Measurements from ENCODE around the gene C16orf54.
"Not testable (repeated sequence)": the region's sequence is repeated elsewhere in the genome, so short reads cannot be mapped to it uniquely, and the experiment has no call there.

Gene C16orf54

DNA sequence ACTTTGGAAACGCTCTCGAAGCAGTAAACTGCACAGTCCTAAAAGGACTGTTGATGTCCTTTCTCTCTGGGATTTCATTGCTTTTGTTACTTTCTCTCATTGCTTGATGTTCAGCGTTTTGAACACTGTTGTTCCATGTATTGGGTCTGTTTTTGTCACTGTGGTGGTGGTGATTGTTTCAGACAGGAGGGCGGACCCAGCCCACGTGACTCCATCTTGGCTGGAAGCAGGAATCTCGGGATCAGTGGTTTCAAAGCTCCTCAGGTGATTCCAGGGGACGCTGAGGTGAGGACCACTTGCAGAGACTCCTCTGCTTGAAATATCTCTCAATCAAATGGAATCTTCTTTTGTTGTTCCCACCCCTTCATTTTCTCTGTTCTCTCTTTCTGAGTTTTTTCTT lies 18.3 kb downstream of the C16orf54 start:
- peaks cover 16 to 80% (median 57%) of the 10 kb centered on the region in 10 experiments for H3K4me1 ChIP-seq
- H3K4me3 ChIP-seq = no peak overlapping the region
- peak overlapping the region in 9 of 11 experiments; percentile 2 to 53 (median 41); a peak in 15 of 22 replicates for H3K4me2 ChIP-seq
- no peaks in the 10 kb centered on the region for H3K36me3 ChIP-seq
- H3K9ac ChIP-seq = no peak overlapping the region
- no peak for TF ChIP-seq Cebpa-rat (IDR thresholded peaks at IDR 0.05)
- H3K27ac ChIP-seq = no peak overlapping the region
- no peaks in the 10 kb centered on the region for H3K27me3 ChIP-seq
- H4K20me1 ChIP-seq = no peaks in the 10 kb centered on the region
- H3K9me3 ChIP-seq (replicated peaks in 1 of 11) = 0 out of 22 replicates have a peak, but pooled peaks cover 0 to 2% (median 0%) of the 10 kb centered on the region in 11 experiments

DNA sequence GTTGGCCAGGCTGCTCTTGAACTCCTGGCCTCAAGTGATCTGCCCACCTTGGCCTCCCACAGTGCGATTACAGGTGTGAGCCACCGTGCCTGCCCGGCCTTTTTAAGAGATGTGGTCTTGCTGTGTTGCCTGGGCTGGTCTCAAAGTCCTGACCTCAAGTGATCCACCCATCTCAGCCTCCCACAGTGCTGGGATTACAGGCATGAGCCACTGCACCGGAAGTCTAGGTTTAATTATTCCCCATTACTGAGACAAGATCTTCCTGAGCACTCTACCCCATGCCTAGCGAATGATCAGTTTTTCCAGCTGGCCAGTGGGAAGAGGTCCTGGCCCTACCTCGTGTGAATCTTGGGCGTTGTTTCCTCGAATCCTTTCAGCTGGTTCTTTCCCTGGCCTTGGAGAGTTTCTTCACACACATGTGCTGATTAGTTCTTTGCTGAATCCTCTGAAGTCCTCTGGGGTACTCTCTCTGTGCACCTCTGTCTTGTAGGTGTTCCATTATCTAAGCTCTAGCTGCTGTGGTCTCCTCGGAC lies 18.9 kb downstream of the C16orf54 start:
- Histone ChIP-seq H3K9me3 (replicated peaks in 1 of 11) (no peaks in the 10 kb centered on the region), H3K4me1 (peaks cover 14 to 80% (median 59%) of the 10 kb centered on the region in 10 experiments), H3K4me2 (peak overlapping the region in 9 of 11 experiments; percentile 2 to 50 (median 37); a peak in 14 of 22 replicates), H3K27ac (no peak overlapping the region), H3K36me3 (no peaks in the 10 kb centered on the region), H3K9ac (no peak overlapping the region), H4K20me1 (no peaks in the 10 kb centered on the region), H3K27me3 (no peaks in the 10 kb centered on the region), H3K4me3 (no peak overlapping the region)
- TF ChIP-seq Cebpa-rat (IDR thresholded peaks at IDR 0.05) = no peak

DNA sequence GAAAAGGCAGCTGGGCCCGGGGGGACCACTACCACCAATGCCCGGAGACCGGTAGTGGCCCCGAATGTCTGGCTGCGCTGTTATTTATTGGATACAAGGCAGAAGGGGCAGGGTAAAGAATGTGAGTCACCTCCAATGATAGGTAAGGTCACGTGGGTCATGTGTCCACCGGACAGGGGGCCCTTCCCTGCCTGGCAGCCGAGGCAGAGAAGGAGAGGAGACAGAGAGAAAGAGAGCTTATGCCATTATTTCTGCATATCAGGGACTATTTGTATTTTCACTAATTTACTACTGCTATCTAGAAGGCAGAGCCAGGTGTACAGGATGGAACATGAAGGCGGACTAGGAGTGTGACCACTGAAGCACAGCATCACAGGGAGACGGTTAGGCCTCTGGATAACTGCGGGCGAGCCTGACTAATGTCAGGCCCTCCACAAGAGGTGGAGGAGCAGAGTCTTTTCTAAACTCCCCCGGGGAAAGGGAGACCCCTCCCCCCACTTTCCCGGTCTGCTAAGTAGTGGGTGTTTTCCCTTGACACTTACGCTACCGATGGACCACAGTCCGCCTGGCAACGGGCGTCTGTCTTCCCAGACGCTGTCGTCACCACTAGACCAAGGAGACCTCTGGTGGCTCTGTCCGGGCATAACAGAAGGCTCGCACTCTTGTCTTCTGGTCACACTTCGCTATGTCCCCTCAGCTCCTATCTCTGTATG lies 24.5 kb downstream of the C16orf54 start:
- Histone ChIP-seq H3K9ac (peak overlapping the region in 9 of 11 experiments; percentile 31 to 77 (median 73); a peak in 17 of 22 replicates), H3K4me3 (peak overlapping the region in 4 of 10 experiments; percentile 36 to 50 (median 43); a peak in 5 of 20 replicates), H3K27ac (peak overlapping the region in 9 of 11 experiments; percentile 46 to 90 (median 84); a peak in 18 of 22 replicates), H3K4me1 (peaks cover 16 to 59% (median 44%) of the 10 kb centered on the region in 10 experiments), H3K4me2 (peak overlapping the region; percentile 68 to 87 (median 79))
- not testable (repeated sequence) for H4K20me1 ChIP-seq; H3K36me3 ChIP-seq; H3K27me3 ChIP-seq; H3K9me3 ChIP-seq (replicated peaks in 1 of 11)

DNA sequence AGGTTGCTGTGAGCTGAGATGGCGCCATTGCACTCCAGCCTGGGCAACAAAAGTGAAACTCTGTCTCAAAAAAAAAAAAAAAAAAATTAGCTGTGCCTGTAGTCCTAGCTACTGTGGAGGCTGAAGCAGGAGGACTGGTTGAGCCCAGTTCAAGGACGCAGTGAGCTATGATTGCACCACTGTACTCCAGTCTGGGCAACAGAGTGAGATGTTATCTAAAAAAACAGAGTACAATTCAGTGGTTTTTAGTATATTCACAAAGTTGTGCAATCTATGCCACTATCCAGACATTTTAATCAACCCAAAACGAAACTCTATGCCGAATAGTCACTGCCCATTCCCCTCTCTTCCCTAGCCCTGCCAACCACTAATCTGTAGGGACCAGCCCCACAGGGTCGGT lies 25.1 kb downstream of the C16orf54 start:
- TF ChIP-seq Cebpa-rat (IDR thresholded peaks at IDR 0.05) = peak in 9 of 11 experiments; percentile 60 to 95 (median 78); a peak in 16 of 22 replicates
- Histone ChIP-seq H3K9ac (peak overlapping the region in 9 of 11 experiments; percentile 31 to 77 (median 73); a peak in 17 of 22 replicates), H3K36me3 (no peaks in the 10 kb centered on the region), H3K27me3 (no peaks in the 10 kb centered on the region), H3K4me2 (peak overlapping the region; percentile 68 to 87 (median 79)), H3K27ac (peak overlapping the region in 9 of 11 experiments; percentile 46 to 90 (median 84); a peak in 17 of 22 replicates), H3K9me3 (replicated peaks in 1 of 11) (peaks cover 0 to 7% (median 0%) of the 10 kb centered on the region in 11 experiments; a peak in 3 of 22 replicates), H4K20me1 (no peaks in the 10 kb centered on the region), H3K4me1 (peaks cover 11 to 59% (median 43%) of the 10 kb centered on the region in 10 experiments), H3K4me3 (peak overlapping the region in 4 of 10 experiments; percentile 36 to 50 (median 43); a peak in 4 of 20 replicates)

DNA sequence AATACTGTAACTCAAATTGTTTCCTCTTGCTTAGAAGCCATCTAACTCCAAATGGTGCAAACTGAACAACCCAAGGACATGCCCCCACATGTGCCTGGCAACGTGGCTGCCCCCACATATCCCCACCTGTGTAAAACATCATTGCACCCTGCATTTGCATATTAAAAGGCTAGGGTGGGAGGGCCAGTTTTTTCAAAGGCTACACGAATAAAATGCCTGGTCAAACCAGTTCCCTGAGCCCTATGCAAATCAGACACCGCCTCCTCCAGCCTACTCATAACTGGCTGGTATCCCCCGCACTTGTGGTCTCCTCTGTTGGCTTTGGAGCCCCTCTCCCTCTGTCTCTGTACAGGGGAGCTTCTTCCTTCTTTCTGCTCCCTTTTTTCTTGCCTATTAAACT lies 26.7 kb downstream of the C16orf54 start:
- Histone ChIP-seq H3K36me3 (no peaks in the 10 kb centered on the region), H3K4me2 (peak overlapping the region in 8 of 11 experiments; percentile 21 to 58 (median 27); a peak in 8 of 22 replicates), H3K27ac (peak overlapping the region in 5 of 11 experiments; percentile 6 to 83 (median 39); a peak in 6 of 22 replicates), H3K4me1 (peaks cover 9 to 53% (median 42%) of the 10 kb centered on the region in 10 experiments; a peak in 19 of 20 replicates), H4K20me1 (no peaks in the 10 kb centered on the region), H3K27me3 (no peaks in the 10 kb centered on the region), H3K9ac (no peak overlapping the region), H3K4me3 (no peak overlapping the region), H3K9me3 (replicated peaks in 1 of 11) (peaks cover 0 to 8% (median 0%) of the 10 kb centered on the region in 11 experiments; a peak in 3 of 22 replicates)
- no peak for TF ChIP-seq Cebpa-rat (IDR thresholded peaks at IDR 0.05)

DNA sequence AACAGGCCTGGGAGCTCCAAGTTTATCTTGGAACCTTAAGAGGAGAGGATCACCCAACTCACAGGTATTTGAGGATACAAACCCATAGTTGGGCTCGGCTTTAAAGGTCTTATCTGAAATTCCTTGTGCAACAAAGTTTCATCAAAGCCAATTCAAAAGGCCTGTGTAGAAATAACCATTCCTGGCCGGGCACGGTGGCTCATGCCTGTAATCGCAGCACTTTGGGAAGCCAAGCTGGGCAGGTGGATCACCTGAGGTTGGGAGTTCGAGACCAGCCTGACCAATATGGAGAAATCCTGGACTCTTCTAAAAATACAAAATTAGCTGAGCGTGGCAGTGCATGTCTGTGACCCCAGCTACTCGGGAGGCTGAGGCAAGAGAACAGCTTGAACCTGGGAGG lies 28.7 kb downstream of the C16orf54 start:
- no peak for TF ChIP-seq Cebpa-rat (IDR thresholded peaks at IDR 0.05)
- Histone ChIP-seq H3K9me3 (replicated peaks in 1 of 11) (peaks cover 0 to 8% (median 0%) of the 10 kb centered on the region in 11 experiments; a peak in 3 of 22 replicates), H3K27me3 (no peaks in the 10 kb centered on the region), H4K20me1 (no peaks in the 10 kb centered on the region), H3K4me3 (no peak overlapping the region), H3K4me1 (peaks cover 13 to 39% (median 32%) of the 10 kb centered on the region in 10 experiments), H3K36me3 (no peaks in the 10 kb centered on the region), H3K4me2 (no peak overlapping the region), H3K27ac (no peak overlapping the region), H3K9ac (no peak overlapping the region)

DNA sequence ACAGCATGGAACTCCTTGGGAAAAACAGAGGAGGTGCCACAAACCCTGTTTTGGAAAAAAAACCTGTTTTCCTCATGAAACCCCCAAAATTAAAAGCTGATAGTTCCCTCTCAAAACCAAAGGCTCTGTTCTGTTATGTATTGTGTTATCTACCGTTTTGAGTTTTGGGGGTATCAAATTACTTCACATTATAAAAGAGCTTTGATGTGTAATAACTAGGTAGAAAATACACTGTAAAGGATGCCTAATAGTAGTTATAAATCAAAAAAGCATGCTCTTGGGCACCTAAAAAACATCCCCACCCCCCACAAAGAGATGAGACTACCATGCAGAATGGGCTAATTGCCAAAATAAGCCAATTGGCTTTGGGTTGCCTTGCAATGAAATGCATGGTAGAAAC lies 30.8 kb downstream of the C16orf54 start:
- H3K9ac ChIP-seq = no peak overlapping the region
- H3K9me3 ChIP-seq (replicated peaks in 1 of 11) = peaks cover 0 to 8% (median 0%) of the 10 kb centered on the region in 11 experiments; a peak in 3 of 22 replicates
- no peaks in the 10 kb centered on the region for H3K27me3 ChIP-seq
- no peak overlapping the region for H3K27ac ChIP-seq
- TF ChIP-seq Cebpa-rat (IDR thresholded peaks at IDR 0.05) = no peak
- H3K36me3 ChIP-seq = no peaks in the 10 kb centered on the region
- H3K4me1 ChIP-seq = peaks cover 24 to 37% (median 30%) of the 10 kb centered on the region in 10 experiments
- no peak overlapping the region for H3K4me2 ChIP-seq
- H4K20me1 ChIP-seq = no peaks in the 10 kb centered on the region
- H3K4me3 ChIP-seq = no peak overlapping the region

DNA sequence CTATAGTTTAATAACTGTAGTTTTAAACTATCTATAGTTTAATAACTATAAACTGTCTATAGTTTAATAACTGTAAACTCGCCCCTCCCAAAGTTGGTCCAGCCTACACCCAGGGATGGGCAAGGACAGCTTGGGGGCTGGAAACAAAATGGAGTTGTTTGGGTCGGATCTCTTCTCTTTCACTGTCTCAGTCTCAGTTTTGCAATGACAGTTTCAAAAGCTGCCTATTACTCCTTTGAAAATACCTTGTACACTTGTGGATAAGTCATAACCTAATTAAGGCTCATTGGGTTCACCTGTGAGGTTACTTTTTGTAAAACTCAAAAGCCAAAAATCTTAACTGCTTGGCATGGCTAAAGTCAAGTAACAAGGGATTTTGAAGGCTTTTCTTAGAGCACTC lies 31.4 kb downstream of the C16orf54 start:
- Histone ChIP-seq H3K9ac (no peak overlapping the region), H3K36me3 (no peaks in the 10 kb centered on the region), H4K20me1 (no peaks in the 10 kb centered on the region), H3K27ac (no peak overlapping the region), H3K27me3 (no peaks in the 10 kb centered on the region), H3K4me2 (no peak overlapping the region), H3K4me1 (peaks cover 24 to 36% (median 31%) of the 10 kb centered on the region in 10 experiments), H3K4me3 (no peak overlapping the region), H3K9me3 (replicated peaks in 1 of 11) (peaks cover 0 to 8% (median 0%) of the 10 kb centered on the region in 11 experiments; a peak in 3 of 22 replicates)
- no peak for TF ChIP-seq Cebpa-rat (IDR thresholded peaks at IDR 0.05)

DNA sequence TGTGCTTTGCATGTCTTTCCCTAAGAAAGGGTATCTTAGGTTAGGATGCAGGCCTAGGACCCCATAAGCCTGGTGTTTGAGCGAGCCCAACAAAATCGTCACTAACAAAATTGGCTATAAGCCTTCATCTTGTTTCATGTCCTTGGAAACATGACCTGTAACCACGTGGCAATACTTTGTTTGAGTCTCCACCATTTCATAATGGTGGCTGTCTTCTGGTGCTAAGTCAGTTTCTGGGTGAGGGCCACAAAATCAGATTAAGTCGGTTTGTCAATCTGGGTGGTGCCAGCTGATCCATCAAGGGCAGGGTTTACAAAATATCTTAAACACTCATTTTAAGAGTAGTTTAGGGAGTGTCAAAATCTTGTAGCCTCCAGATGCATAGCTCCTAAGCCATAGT lies 33.0 kb downstream of the C16orf54 start:
- Histone ChIP-seq H3K4me3 (no peak overlapping the region), H3K9ac (no peak overlapping the region), H3K4me2 (no peak overlapping the region), H4K20me1 (no peaks in the 10 kb centered on the region), H3K27ac (no peak overlapping the region), H3K4me1 (peaks cover 24 to 43% (median 38%) of the 10 kb centered on the region in 10 experiments), H3K27me3 (no peaks in the 10 kb centered on the region), H3K9me3 (replicated peaks in 1 of 11) (peaks cover 0 to 15% (median 5%) of the 10 kb centered on the region in 11 experiments; a peak in 6 of 22 replicates), H3K36me3 (no peaks in the 10 kb centered on the region)
- TF ChIP-seq Cebpa-rat (IDR thresholded peaks at IDR 0.05) = no peak
